ENCODE data around the gene SHROOM3. TPM values are rescaled to one million over a fixed set of nuclear protein-coding genes. Genes with fewer than 3 reads are reported as not detected.
A peak's percentile ranks its signal among the peaks of the same experiment; 100 is the strongest.

Gene SHROOM3
- total RNA-seq, 1 donor from 2014 or later, result 16.2 TPM

DNA sequence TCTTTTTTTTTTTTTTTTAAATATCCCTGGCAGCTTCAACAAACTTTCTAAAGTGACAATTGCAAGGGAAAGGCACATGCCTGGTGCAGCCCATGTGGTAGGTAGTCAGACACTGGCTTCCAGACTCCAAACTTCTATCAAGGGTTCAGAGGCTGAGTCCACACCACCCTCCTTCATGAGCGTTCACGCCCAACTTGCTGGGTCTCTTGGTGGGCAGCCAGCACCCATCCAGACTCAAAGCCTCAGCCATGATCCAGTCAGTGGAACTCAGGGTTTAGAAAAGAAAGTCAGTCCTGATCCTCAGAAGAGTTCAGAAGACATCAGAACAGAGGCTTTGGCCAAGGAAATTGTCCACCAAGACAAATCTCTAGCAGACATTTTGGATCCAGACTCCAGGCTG lies 321.4 kb downstream of the SHROOM3 start:
- H3K27ac ChIP-seq (replicated peaks), result no peak overlapping the region
- peaks cover 7% of the 10 kb centered on the region for H3K36me3 ChIP-seq
- peaks cover 18% of the 10 kb centered on the region for H3K4me1 ChIP-seq
- peaks cover 5% of the 10 kb centered on the region for H3K9me3 ChIP-seq (replicated peaks)
- H3K27me3 ChIP-seq (ENCODE audit: low read depth), result no peaks in the 10 kb centered on the region
- H3K4me3 ChIP-seq, result no peak overlapping the region
- intact Hi-C loops (cut with micrococcal nuclease), result loop anchor here (5.0 kb wide), 1 partner anchor 244 kb away; no protein-coding TSS in a partner anchor
- no peak for DNase-seq
- TF ChIP-seq, protein P1, sequence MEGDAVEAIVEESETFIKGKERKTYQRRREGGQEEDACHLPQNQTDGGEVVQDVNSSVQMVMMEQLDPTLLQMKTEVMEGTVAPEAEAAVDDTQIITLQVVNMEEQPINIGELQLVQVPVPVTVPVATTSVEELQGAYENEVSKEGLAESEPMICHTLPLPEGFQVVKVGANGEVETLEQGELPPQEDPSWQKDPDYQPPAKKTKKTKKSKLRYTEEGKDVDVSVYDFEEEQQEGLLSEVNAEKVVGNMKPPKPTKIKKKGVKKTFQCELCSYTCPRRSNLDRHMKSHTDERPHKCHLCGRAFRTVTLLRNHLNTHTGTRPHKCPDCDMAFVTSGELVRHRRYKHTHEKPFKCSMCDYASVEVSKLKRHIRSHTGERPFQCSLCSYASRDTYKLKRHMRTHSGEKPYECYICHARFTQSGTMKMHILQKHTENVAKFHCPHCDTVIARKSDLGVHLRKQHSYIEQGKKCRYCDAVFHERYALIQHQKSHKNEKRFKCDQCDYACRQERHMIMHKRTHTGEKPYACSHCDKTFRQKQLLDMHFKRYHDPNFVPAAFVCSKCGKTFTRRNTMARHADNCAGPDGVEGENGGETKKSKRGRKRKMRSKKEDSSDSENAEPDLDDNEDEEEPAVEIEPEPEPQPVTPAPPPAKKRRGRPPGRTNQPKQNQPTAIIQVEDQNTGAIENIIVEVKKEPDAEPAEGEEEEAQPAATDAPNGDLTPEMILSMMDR (IDR thresholded peaks at IDR 0.05; ENCODE audit: borderline replicate concordance), result no peak

DNA sequence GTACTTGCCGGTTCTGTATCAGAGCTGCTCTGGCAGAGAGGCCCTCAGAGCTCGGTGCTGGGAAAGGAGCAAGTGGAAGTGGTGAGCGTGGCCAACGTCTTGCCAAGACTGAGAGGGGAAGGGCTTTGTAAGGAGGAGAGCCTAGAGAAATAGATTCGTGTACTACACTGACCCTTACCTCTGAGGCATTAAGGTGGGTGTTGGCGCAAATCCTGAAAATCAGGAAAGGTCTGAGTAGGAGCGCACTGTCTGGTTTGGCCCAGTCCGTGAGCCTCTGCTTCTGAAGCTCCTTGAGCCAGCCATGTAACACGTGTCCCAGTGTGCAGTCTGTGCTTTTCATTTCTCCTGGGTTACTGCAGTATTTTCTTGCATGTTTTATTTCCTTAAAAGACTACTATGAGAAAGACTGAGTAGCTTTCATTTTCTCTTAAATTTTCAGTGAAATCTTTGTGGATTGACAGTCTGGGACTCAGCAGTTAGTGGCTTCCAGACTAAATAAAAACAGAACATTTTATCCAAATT lies 322.4 kb downstream of the SHROOM3 start:
- Histone ChIP-seq H3K36me3 (peaks cover 7% of the 10 kb centered on the region), H3K4me3 (no peak overlapping the region), H3K4me1 (peaks cover 18% of the 10 kb centered on the region), H3K27me3 (ENCODE audit: low read depth) (no peaks in the 10 kb centered on the region), H3K9me3 (replicated peaks) (no peaks in the 10 kb centered on the region), H3K27ac (replicated peaks) (peak overlapping the region; percentile 37)
- no peak for DNase-seq
- intact Hi-C loops (cut with micrococcal nuclease), result loop anchor here (5.0 kb wide), 1 partner anchor 245 kb away; no protein-coding TSS in a partner anchor
- TF ChIP-seq, protein P1 (IDR thresholded peaks at IDR 0.05; ENCODE audit: borderline replicate concordance), result no peak

DNA sequence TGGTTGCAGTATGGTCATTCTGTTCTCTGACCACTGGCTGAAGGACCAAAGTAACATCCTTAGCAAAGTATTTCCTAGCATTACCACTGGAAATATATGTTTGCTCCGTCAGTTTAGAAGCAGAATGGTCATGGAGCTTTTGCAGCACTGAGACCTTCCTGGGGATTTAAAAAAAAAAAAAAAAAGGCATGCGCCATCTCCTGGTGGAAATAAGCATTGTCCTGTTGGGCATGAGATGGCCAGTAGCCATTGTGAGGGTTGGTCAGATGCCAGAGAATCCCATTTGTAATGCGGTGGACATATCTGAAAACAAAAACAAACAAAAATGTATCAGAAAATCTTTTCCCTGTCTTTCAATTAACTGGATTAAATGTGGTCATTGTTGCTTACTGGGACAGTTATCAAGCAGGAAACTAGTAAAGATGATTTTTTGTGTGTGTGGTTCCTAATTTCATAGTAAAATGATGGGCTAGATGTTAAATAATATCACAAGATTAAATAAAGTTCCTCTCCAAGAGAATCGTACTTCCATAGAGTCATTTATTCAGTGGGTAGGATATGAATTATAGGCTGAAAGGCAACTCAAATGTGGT lies 323.4 kb downstream of the SHROOM3 start:
- peaks cover 7% of the 10 kb centered on the region for H3K36me3 ChIP-seq
- peaks cover 18% of the 10 kb centered on the region for H3K4me1 ChIP-seq
- intact Hi-C loops (cut with micrococcal nuclease), result loop anchor here (5.0 kb wide), 1 partner anchor 246 kb away; no protein-coding TSS in a partner anchor
- no peaks in the 10 kb centered on the region for H3K27me3 ChIP-seq (ENCODE audit: low read depth)
- H3K27ac ChIP-seq (replicated peaks), result no peak overlapping the region
- no peaks in the 10 kb centered on the region for H3K9me3 ChIP-seq (replicated peaks)
- DNase-seq, result no peak
- TF ChIP-seq, protein P1 (IDR thresholded peaks at IDR 0.05; ENCODE audit: borderline replicate concordance), result peak; percentile 82
- no peak overlapping the region for H3K4me3 ChIP-seq

DNA sequence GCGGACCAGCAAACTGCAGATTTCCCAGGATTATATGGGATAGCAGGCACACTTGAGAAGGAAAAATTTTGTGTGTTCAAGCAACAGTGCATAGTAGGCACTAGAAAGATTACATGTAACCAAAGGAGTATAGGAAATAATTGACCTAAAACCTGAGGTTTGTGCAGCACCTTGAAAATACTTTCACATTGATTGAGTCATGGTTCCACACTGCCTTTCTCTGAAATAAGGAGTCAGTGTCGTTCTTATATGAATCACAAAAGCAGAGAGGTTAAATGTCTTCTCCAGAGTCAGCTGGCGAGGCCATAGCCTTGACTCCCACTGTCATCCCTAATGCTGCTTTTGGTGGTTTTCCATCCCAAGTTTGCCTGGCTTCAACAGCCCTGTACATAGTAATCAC lies 324.0 kb downstream of the SHROOM3 start:
- Histone ChIP-seq H3K27ac (replicated peaks) (no peak overlapping the region), H3K27me3 (ENCODE audit: low read depth) (no peaks in the 10 kb centered on the region), H3K4me3 (no peak overlapping the region), H3K36me3 (peaks cover 7% of the 10 kb centered on the region), H3K9me3 (replicated peaks) (no peaks in the 10 kb centered on the region), H3K4me1 (peaks cover 16% of the 10 kb centered on the region)
- TF ChIP-seq, protein P1 (IDR thresholded peaks at IDR 0.05; ENCODE audit: borderline replicate concordance), result no peak
- no peak for DNase-seq
- intact Hi-C loops (cut with micrococcal nuclease), result loop anchor here (5.0 kb wide), 1 partner anchor 247 kb away; no protein-coding TSS in a partner anchor

DNA sequence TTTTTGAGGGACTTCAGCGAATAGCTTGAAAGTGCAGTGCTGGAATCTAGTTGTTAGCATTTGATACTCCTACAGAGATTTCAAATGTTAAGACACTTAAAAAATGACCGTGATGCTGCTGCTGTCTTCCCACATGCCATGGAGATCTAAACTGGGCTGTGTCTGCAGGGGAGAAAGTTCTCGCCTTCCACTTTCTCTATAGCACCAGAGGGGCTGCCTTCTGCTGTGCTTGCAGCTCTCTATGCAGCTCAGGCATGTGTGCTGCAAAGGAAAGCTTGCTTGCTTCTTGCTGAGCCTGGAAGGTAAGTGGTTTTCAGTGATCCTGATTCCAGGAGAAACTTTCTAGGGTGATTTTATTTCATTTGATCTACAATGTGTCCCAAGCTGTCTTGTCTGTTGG lies 325.2 kb downstream of the SHROOM3 start:
- intact Hi-C loops (cut with micrococcal nuclease), result no loop called here
- TF ChIP-seq, protein P1 (IDR thresholded peaks at IDR 0.05; ENCODE audit: borderline replicate concordance), result no peak
- H3K27ac ChIP-seq (replicated peaks), result no peak overlapping the region
- no peak for DNase-seq
- H3K36me3 ChIP-seq, result peaks cover 4% of the 10 kb centered on the region
- H3K27me3 ChIP-seq (ENCODE audit: low read depth), result no peaks in the 10 kb centered on the region
- H3K9me3 ChIP-seq (replicated peaks), result no peaks in the 10 kb centered on the region
- H3K4me1 ChIP-seq, result peaks cover 8% of the 10 kb centered on the region
- no peak overlapping the region for H3K4me3 ChIP-seq
